IMR-90 (cell line): ENCODE data around the gene ZBTB40.

Source experiments
- BHLHE40 ChIP-seq: fragments of 150-350 bp; IDR thresholded peaks from 2 replicates; pipeline ENCODE4 v1.6.1; 2016; ENCODE audit warnings: mild to moderate bottlenecking, low read depth, low read length
- CTCF ChIP-seq: conservative IDR thresholded peaks from 2 replicates; pipeline ENCODE4 v1.5.1; 2012; ENCODE audit warnings: mild to moderate bottlenecking, low read depth, low read length, improper control_type of control experiment
- ELK1 ChIP-seq: fragments of 150-350 bp; IDR thresholded peaks from 2 replicates; pipeline ENCODE4 v1.6.1; 2016; ENCODE audit warnings: low read depth, mild to moderate bottlenecking, low read length, moderate library complexity, borderline replicate concordance
- FOS ChIP-seq: fragments of 150-350 bp; IDR thresholded peaks from 2 replicates; pipeline ENCODE4 v1.6.1; 2016; ENCODE audit warnings: low read depth, low read length
- RCOR1 ChIP-seq: IDR thresholded peaks from 2 replicates; pipeline ENCODE4 v1.6.1; 2012; ENCODE audit warnings: mild to moderate bottlenecking, low read length, improper control_type of control experiment; ENCODE audit not compliant: insufficient replicate concordance
- RFX5 ChIP-seq: IDR thresholded peaks from 2 replicates; pipeline ENCODE4 v1.8.0; 2012; ENCODE audit warnings: low read depth, mild to moderate bottlenecking, low read length, moderate library complexity

- TF ChIP-seq CTCF, result no peak
- TF ChIP-seq FOS, result no peak
- TF ChIP-seq BHLHE40, result no peak
- no peak for TF ChIP-seq ELK1
- no peak for TF ChIP-seq RCOR1
- no peak for TF ChIP-seq RFX5
Measured at GRCh38 chr1:22426781-22427180, 24.9 kb upstream of the ZBTB40 start.
